NCI-H82 treated with DMSO at 0.1 percent for 48 hours (cell line): ENCODE measurements around the gene MTHFD1L.
"Not testable (repeated sequence)": the region's sequence is repeated elsewhere in the genome, so short reads cannot be mapped to it uniquely, and the experiment has no call there.

Experiments
- DNase-seq: peaks from one replicate; lab custom pipeline; 2025; ENCODE audit not compliant: unreplicated experiment; lab: John Stamatoyannopoulos, UW

The MTHFD1L gene

DNA sequence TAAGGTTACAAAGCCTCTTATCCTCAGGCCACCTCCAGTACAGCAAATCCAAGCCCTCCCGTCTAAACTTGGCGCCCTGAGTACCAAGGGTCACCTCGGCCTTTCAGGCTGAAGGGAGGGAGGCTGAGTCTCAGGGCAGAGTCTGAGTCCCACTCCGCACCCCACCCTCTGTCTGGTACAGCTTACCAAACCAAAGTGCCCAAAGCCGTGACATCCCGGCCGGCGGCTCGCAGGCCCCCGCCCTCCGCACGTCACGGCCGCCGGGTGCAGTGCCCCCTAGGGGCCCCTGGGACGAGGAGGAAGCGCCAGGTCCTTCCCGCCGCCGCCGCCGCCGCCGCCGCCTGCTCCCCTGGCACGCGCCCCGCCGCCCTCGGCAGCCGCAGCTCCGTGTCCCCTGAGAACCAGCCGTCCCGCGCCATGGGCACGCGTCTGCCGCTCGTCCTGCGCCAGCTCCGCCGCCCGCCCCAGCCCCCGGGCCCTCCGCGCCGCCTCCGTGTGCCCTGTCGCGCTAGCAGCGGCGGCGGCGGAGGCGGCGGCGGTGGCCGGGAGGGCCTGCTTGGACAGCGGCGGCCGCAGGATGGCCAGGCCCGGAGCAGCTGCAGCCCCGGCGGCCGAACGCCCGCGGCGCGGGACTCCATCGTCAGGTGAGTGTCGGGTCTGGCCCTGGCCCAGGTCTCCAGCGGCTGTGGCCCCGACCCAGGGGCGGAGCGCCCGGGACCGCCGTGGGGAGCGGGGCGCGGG is at the start of gene MTHFD1L:
MTHFD1L (plus strand) TSS at position 297 of the 741 bp plus-strand sequence; CDS start at position 418, 121 bp downstream.
- peak; percentile 90 for DNase-seq

- not testable (repeated sequence) for DNase-seq
Observed at GRCh38 chr6:150816554-150816953, 48.9 kb upstream of the MTHFD1L start.

GRCh38 chr6:150822932-150823331 is 42.6 kb upstream of the MTHFD1L start:
- no peak for DNase-seq

- DNase-seq = no peak
Observed at GRCh38 chr6:150826788-150827187, 38.7 kb upstream of the MTHFD1L start.

- DNase-seq = not testable (repeated sequence)
Observed at GRCh38 chr6:150828107-150828506, 37.4 kb upstream of the MTHFD1L start.

GRCh38 chr6:150830439-150831165 is 34.9 kb upstream of the MTHFD1L start:
- no peak for DNase-seq

DNA sequence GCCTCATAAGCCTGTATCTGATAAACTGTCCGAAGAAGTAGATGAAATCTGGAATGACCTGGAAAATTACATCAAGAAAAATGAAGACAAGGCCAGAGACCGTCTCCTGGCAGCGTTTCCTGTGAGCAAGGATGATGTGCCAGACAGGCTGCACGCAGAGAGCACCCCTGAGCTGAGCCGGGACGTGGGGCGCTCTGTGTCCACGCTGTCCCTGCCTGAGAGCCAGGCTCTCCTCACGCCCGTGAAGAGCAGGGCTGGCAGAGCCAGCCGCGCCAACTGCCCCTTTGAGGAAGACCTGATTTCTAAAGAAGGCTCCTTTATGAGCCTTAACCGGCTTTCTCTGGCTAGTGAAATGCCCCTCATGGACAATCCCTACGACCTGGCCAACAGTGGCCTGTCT is 33.9 kb upstream of the MTHFD1L start:
- DNase-seq = no peak

DNA sequence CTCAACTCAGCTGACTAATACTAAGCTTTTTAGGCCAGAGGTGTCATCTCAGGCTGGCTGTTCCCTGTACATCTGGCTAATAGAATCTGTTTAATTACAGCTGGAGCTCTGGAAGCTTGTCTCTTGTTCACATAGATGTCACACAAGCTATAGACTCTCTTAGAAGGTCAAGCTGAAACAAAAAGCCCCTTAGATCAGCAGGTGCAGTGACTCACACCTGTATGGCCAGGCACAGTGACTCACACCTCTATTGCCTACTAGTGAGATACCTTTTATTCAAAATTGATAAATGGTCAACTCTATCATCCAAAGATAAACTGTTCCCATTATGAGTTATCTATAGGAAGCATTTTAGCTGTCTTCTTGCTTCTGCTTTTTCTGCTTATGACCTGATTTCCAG is 29.9 kb upstream of the MTHFD1L start:
- no peak for DNase-seq

GRCh38 chr6:150840185-150840584 is 25.3 kb upstream of the MTHFD1L start:
- no peak for DNase-seq

- DNase-seq = no peak
Observed at GRCh38 chr6:150841189-150841588, 24.3 kb upstream of the MTHFD1L start.

DNA sequence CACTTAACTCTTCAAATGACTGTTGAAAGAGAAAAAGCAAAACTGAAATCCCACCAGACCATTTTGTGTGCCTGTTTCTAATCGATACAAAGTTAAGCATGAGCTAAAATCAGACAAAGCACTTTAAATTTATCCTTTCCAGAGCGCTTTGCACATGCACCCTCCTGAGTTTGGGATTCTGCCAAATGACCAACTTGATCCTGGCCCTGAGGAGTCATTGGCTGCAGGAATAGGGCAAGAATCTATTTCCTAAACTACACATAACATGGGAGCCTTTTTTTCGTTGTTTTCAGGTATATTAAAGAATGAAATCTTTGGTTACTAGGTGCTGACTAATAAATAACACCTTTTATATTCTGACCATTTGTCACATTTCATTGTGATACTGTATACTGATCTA is 23.8 kb upstream of the MTHFD1L start:
- no peak for DNase-seq

GRCh38 chr6:150844371-150844770 is 21.1 kb upstream of the MTHFD1L start:
- no peak for DNase-seq

GRCh38 chr6:150846641-150847040 is 18.9 kb upstream of the MTHFD1L start:
- no peak for DNase-seq

DNA sequence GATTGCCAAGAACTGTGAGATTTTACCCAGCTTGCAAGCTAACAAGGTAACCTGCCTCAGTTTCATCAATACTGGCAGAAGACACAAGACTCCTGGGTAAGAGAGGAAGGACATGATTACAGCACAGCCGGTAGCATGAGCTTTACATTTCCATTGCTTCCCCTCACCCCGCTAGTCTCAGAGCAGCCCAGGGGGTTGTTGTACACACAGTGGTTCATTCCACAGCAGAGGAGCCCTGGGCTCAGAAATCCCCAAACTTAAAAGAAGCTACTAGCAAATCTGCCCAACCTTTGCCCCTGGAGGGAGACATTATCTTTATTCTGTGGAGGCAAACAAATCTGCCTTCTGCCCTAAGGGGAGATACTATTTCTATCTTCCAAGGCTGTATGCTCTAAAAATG is 17.1 kb upstream of the MTHFD1L start:
- DNase-seq = no peak

- not testable (repeated sequence) for DNase-seq
Observed at GRCh38 chr6:150854392-150854791, 11.1 kb upstream of the MTHFD1L start.

DNA sequence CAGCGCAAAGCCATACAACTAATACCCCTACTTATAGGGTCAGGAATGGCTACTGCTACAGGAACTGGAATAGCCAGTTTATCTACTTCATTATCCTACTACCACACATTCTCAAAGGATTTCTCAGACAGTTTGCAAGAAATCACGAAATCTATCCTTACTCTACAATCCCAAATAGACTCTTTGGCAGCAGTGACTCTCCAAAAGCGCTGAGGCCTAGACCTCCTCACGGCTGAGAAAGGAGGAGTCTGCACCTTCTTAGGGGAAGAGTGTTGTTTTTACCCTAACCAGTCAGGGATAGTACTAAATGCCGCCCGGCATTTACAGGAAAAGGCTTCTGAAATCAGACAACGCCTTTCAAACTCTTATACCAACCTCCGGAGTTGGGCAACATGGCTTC is 10.3 kb upstream of the MTHFD1L start:
- not testable (repeated sequence) for DNase-seq

DNA sequence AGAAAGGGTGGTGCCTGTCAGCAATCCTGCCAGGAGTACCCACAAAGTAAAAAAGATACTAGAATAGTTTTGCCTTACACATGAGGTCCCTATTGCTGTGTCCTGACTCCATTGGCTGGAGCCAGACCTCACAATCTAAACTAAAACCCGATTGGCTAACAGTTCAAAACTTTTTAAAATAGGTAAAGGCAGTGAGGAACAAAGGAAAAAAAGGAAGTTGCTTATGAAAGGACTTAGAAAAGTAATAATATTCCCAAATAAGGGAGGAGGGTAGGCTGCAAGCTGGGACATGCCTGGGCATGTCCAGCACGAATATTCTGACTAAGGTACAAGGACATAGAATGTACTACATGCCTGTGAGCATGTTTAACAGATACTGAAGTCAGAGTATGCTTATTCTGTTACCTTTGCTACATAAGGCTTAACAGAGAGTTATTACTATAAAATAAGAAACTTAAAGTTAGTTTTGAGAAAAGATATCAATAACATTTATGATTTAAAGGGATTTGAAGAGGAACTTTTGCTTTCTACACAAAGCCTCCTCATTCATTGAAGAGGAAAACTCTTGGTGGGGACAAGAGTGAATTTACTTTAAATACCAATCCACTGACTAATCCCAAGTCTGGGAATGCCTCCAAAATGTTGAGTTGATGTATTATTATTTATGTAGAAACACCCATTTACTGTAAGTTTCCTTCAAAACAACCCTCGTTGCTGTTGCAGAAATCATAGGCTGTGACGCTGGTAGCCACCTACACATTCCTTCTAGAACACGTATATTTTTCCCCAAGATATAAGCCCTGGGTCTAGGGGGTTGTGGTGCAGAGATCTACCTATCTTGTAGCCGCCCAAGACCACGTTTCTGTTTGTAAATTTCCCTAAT is 8.2 kb upstream of the MTHFD1L start:
- no peak for DNase-seq

DNA sequence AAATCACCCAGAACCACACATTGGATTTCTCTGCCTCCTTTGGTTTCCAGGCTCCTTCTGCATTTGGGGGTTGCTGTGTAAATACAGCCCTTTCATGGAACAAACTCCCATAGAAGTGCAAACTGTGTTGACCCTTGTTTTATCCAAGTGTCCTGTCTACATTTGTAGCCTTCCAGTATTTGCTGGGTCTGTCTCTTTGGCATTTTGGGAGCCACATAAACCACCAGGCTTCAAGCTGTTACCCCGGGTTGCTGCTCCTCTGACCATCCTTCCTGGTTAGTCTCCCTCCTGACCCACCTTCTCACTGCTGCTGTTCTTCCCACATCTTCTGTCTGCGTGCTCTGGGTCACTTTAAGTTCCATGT is 7.6 kb upstream of the MTHFD1L start:
- DNase-seq = no peak

GRCh38 chr6:150861448-150862168 is 3.9 kb upstream of the MTHFD1L start:
- not testable (repeated sequence) for DNase-seq

- DNase-seq = no peak
Observed at GRCh38 chr6:150863213-150863928, 2.1 kb upstream of the MTHFD1L start.
